ENCODE data around the gene CYTL1.

GRCh38 chr4:5014007-5014682 lies 5.1 kb downstream of the CYTL1 start:
- TF ChIP-seq JUN (IDR thresholded peaks at IDR 0.05) = no peak
- no peak for TF ChIP-seq RCOR1 (IDR thresholded peaks at IDR 0.05; ENCODE audit: low read depth, low read length)
